ENCODE results near the gene RASSF1. TPM values are rescaled to one million over a fixed set of nuclear protein-coding genes. Genes with fewer than 3 reads are reported as not detected.

The RASSF1 gene
- total and polyA plus RNA-seq, 10 of the 15 experiments (the other 5 are each of a cell fraction or from before 2014, with no cell fraction given) = 4.4 to 59.6 (median 37.2) TPM

DNA sequence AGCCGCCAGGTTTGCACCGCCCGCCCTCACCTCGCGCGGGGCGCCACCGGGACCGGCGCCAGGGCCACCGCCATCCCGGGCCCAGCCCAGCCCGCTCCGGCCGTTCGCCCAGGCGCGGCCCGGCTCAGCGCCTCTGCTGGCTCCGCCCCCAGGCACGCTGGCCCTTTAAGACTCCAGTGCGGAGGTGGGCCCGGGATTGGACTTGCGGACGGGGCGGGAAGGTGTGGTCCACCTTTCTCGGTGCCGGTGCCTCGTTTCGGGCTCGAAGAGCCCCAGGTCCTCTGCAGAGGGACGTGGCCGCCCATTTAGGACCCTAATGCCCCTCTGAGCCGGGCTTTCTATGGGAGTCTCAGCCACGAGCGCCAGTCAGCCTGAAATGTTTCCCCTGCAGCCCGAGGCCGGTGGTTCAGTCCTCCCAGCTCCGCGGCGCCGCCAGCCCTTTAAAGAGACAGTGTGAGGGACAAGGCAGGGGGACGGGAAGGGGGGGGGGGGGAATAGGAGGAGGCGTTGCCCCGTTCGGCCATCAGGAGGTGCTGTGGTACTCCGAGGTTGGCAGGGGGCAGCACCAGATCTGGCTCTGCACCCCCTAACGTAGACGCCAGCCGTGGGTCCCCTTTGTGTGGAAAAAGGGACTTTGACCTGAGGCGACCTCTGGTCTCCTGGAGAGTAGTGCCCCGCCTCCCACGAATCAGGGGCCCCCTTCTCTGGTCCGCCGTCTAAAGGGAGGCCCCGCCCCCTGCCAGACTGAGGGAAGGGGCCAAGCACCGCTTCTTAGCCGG is 19.1 kb downstream of the RASSF1 start (continued):
- TF ChIP-seq, protein P1, sequence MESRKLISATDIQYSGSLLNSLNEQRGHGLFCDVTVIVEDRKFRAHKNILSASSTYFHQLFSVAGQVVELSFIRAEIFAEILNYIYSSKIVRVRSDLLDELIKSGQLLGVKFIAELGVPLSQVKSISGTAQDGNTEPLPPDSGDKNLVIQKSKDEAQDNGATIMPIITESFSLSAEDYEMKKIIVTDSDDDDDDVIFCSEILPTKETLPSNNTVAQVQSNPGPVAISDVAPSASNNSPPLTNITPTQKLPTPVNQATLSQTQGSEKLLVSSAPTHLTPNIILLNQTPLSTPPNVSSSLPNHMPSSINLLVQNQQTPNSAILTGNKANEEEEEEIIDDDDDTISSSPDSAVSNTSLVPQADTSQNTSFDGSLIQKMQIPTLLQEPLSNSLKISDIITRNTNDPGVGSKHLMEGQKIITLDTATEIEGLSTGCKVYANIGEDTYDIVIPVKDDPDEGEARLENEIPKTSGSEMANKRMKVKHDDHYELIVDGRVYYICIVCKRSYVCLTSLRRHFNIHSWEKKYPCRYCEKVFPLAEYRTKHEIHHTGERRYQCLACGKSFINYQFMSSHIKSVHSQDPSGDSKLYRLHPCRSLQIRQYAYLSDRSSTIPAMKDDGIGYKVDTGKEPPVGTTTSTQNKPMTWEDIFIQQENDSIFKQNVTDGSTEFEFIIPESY (IDR thresholded peaks at IDR 0.05) = peak; percentile 71
- TF ChIP-seq SPI1 (IDR thresholded peaks at IDR 0.05; ENCODE audit: borderline replicate concordance, insufficient read depth, low read depth, low read length) (no peak), JUNB (IDR thresholded peaks at IDR 0.05) (no peak), EGR1 (IDR thresholded peaks at IDR 0.05; ENCODE audit: borderline replicate concordance in 1 of 2, low read depth in 2 of 2, low read length in 2 of 2) (peak in 1 of 2 experiments; percentile 93; a peak in 2 of 3 replicates), ASH2L (IDR thresholded peaks at IDR 0.05; ENCODE audit: borderline replicate concordance, low read depth) (no peak), SMAD5 (IDR thresholded peaks at IDR 0.05; ENCODE audit: low read depth) (no peak), CHD1 (IDR thresholded peaks at IDR 0.05; ENCODE audit: low read depth, low read length) (peak; percentile 99), TARDBP (IDR thresholded peaks at IDR 0.05; ENCODE audit: borderline replicate concordance) (no peak), CREB1 (IDR thresholded peaks at IDR 0.05; ENCODE audit: low read depth) (no peak)
- TF ChIP-seq, protein P2, sequence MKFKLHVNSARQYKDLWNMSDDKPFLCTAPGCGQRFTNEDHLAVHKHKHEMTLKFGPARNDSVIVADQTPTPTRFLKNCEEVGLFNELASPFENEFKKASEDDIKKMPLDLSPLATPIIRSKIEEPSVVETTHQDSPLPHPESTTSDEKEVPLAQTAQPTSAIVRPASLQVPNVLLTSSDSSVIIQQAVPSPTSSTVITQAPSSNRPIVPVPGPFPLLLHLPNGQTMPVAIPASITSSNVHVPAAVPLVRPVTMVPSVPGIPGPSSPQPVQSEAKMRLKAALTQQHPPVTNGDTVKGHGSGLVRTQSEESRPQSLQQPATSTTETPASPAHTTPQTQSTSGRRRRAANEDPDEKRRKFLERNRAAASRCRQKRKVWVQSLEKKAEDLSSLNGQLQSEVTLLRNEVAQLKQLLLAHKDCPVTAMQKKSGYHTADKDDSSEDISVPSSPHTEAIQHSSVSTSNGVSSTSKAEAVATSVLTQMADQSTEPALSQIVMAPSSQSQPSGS (IDR thresholded peaks at IDR 0.05; ENCODE audit: low read length) = no peak
- TF ChIP-seq, protein P3, sequence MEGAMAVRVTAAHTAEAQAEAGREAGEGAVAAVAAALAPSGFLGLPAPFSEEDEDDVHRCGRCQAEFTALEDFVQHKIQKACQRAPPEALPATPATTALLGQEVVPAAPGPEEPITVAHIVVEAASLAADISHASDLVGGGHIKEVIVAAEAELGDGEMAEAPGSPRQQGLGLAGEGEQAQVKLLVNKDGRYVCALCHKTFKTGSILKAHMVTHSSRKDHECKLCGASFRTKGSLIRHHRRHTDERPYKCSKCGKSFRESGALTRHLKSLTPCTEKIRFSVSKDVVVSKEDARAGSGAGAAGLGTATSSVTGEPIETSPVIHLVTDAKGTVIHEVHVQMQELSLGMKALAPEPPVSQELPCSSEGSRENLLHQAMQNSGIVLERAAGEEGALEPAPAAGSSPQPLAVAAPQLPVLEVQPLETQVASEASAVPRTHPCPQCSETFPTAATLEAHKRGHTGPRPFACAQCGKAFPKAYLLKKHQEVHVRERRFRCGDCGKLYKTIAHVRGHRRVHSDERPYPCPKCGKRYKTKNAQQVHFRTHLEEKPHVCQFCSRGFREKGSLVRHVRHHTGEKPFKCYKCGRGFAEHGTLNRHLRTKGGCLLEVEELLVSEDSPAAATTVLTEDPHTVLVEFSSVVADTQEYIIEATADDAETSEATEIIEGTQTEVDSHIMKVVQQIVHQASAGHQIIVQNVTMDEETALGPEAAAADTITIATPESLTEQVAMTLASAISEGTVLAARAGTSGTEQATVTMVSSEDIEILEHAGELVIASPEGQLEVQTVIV (IDR thresholded peaks at IDR 0.05; ENCODE audit: borderline replicate concordance, partially characterized antibody) = peak; percentile 98
- TF ChIP-seq, protein P4, sequence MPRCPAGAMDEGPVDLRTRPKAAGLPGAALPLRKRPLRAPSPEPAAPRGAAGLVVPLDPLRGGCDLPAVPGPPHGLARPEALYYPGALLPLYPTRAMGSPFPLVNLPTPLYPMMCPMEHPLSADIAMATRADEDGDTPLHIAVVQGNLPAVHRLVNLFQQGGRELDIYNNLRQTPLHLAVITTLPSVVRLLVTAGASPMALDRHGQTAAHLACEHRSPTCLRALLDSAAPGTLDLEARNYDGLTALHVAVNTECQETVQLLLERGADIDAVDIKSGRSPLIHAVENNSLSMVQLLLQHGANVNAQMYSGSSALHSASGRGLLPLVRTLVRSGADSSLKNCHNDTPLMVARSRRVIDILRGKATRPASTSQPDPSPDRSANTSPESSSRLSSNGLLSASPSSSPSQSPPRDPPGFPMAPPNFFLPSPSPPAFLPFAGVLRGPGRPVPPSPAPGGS (IDR thresholded peaks at IDR 0.05; ENCODE audit: borderline replicate concordance, insufficient read depth, low read depth, low read length, poor library complexity, severe bottlenecking) = no peak
- TF ChIP-seq, protein P5, sequence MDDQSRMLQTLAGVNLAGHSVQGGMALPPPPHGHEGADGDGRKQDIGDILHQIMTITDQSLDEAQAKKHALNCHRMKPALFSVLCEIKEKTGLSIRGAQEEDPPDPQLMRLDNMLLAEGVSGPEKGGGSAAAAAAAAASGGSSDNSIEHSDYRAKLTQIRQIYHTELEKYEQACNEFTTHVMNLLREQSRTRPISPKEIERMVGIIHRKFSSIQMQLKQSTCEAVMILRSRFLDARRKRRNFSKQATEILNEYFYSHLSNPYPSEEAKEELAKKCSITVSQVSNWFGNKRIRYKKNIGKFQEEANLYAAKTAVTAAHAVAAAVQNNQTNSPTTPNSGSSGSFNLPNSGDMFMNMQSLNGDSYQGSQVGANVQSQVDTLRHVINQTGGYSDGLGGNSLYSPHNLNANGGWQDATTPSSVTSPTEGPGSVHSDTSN (IDR thresholded peaks at IDR 0.05; ENCODE audit: insufficient replicate concordance, low read depth, low read length) = no peak
- TF ChIP-seq, protein P6, sequence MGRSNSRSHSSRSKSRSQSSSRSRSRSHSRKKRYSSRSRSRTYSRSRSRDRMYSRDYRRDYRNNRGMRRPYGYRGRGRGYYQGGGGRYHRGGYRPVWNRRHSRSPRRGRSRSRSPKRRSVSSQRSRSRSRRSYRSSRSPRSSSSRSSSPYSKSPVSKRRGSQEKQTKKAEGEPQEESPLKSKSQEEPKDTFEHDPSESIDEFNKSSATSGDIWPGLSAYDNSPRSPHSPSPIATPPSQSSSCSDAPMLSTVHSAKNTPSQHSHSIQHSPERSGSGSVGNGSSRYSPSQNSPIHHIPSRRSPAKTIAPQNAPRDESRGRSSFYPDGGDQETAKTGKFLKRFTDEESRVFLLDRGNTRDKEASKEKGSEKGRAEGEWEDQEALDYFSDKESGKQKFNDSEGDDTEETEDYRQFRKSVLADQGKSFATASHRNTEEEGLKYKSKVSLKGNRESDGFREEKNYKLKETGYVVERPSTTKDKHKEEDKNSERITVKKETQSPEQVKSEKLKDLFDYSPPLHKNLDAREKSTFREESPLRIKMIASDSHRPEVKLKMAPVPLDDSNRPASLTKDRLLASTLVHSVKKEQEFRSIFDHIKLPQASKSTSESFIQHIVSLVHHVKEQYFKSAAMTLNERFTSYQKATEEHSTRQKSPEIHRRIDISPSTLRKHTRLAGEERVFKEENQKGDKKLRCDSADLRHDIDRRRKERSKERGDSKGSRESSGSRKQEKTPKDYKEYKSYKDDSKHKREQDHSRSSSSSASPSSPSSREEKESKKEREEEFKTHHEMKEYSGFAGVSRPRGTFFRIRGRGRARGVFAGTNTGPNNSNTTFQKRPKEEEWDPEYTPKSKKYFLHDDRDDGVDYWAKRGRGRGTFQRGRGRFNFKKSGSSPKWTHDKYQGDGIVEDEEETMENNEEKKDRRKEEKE (IDR thresholded peaks at IDR 0.05) = peak; percentile 99
- TF ChIP-seq, protein P7, sequence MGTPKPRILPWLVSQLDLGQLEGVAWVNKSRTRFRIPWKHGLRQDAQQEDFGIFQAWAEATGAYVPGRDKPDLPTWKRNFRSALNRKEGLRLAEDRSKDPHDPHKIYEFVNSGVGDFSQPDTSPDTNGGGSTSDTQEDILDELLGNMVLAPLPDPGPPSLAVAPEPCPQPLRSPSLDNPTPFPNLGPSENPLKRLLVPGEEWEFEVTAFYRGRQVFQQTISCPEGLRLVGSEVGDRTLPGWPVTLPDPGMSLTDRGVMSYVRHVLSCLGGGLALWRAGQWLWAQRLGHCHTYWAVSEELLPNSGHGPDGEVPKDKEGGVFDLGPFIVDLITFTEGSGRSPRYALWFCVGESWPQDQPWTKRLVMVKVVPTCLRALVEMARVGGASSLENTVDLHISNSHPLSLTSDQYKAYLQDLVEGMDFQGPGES (IDR thresholded peaks at IDR 0.05) = peak; percentile 42; the same call in 1 of the 2 replicates

Data from GM12878 (cell line).